Suprapubic skin (tissue), 4 donors: ENCODE results near the gene EXD3. TPM values are rescaled to one million over a fixed set of nuclear protein-coding genes. Genes with fewer than 3 reads are reported as not detected.

Source experiments
- DNase-seq, 2 donors: peaks; one replicate each; pipeline ENCODE4 v3.0.0-alpha.2; 2019; ENCODE audit warnings: low spot score in 2 of 2
- H3K27ac ChIP-seq: fragments of 200-600 bp; sonication (generic); one replicate; pipeline ENCODE4 v1.5.1; 2019
- H3K27me3 ChIP-seq: fragments of 200-600 bp; sonication (generic); one replicate; pipeline ENCODE4 v1.5.1; 2019
- H3K36me3 ChIP-seq: fragments of 200-600 bp; sonication (generic); one replicate; pipeline ENCODE4 v1.5.1; 2019
- H3K4me1 ChIP-seq: fragments of 200-600 bp; sonication (generic); one replicate; pipeline ENCODE4 v1.5.1; 2019
- H3K4me3 ChIP-seq: fragments of 200-600 bp; sonication (generic); one replicate; pipeline ENCODE4 v1.5.1; 2019; ENCODE audit warnings: mild to moderate bottlenecking
- H3K9me3 ChIP-seq: fragments of 200-600 bp; sonication (generic); one replicate; pipeline ENCODE4 v1.5.1; 2019
- CTCF ChIP-seq, 2 donors: fragments of 200-600 bp in 1 of 2; fragments of 450-650 bp in 1 of 2; sonication (generic) in 1 of 2; IDR thresholded peaks; one replicate each; pipeline ENCODE4 v1.5.1; 2016 to 2019; ENCODE audit warnings: antibody characterized with exemption in 2 of 2, mild to moderate bottlenecking in 1 of 2, moderate library complexity in 1 of 2
- EP300 ChIP-seq: sonication (generic); formaldehyde crosslinking; IDR thresholded peaks from one replicate; pipeline ENCODE4 v1.6.1; 2017; ENCODE audit warnings: antibody characterized with exemption
- POLR2A ChIP-seq, 2 donors: fragments of 450-650 bp; IDR thresholded peaks; one replicate each; pipeline ENCODE4 v1.6.1; 2017; ENCODE audit warnings: antibody characterized with exemption in 2 of 2, mild to moderate bottlenecking in 2 of 2, moderate library complexity in 2 of 2
- POLR2AphosphoS5 ChIP-seq, 3 donors: sonication (generic); formaldehyde crosslinking; IDR thresholded peaks; one replicate each; pipeline ENCODE4 v1.6.1; 2017; ENCODE audit warnings: antibody characterized with exemption in 3 of 3
- WGBS: methylation state at CpG from one replicate; pipeline ENCODE4 v1.1.5; 2018; 5-methylcytosine and 5-hydroxymethylcytosine counted together
- total RNA-seq, 4 donors: library from RNA; depleted of rRNA; stranded (reverse); fragments of >200 nt; gene quantifications; one replicate each; pipeline ENCODE4 v1.1.0, GENCODE V29; 2016

The EXD3 gene
- total RNA-seq, 4 donors from 2014 or later: 7.3 to 54.0 (median 16.4) TPM

- H3K36me3 ChIP-seq: no peaks in the 10 kb centered on the region
- 60% methylated on average over 6 of the region's 39 CpGs for WGBS
- H3K27ac ChIP-seq: no peak overlapping the region
Observed at GRCh38 chr9:137281345-137282116, 141.4 kb downstream of the EXD3 start.

GRCh38 chr9:137280474-137281344, 142.3 kb downstream of the EXD3 start:
- 75% methylated on average over 24 of the region's 85 CpGs for WGBS
- Histone ChIP-seq H3K27me3 (peaks cover 44% of the 10 kb centered on the region), H3K9me3 (no peaks in the 10 kb centered on the region), H3K4me1 (peaks cover 43% of the 10 kb centered on the region), H3K36me3 (no peaks in the 10 kb centered on the region), H3K4me3 (peak overlapping the region; percentile 23), H3K27ac (no peak overlapping the region)
- TF ChIP-seq POLR2AphosphoS5 (IDR thresholded peaks at IDR 0.05) (no peak), CTCF (IDR thresholded peaks at IDR 0.05) (peak in 1 of 2 donors; percentile 46)
- DNase-seq: no peak

More at GRCh38 chr9:137281345-137282116, 141.4 kb downstream of the EXD3 start:
- DNase-seq: no peak
- TF ChIP-seq POLR2A (IDR thresholded peaks at IDR 0.05) (no peak), CTCF (IDR thresholded peaks at IDR 0.05) (no peak)
- H3K9me3 ChIP-seq: no peaks in the 10 kb centered on the region
- peaks cover 44% of the 10 kb centered on the region for H3K27me3 ChIP-seq
- peak overlapping the region; percentile 23 for H3K4me3 ChIP-seq
- peaks cover 35% of the 10 kb centered on the region for H3K4me1 ChIP-seq

- WGBS: 91% methylated on average over 27 of the region's 41 CpGs
- H3K36me3 ChIP-seq: no peaks in the 10 kb centered on the region
- TF ChIP-seq EP300 (no peak), POLR2A (IDR thresholded peaks at IDR 0.05) (no peak), POLR2AphosphoS5 (IDR thresholded peaks at IDR 0.05) (no peak), CTCF (IDR thresholded peaks at IDR 0.05) (no peak)
- peak in 1 of 2 donors; percentile 62 for DNase-seq
- no peaks in the 10 kb centered on the region for H3K9me3 ChIP-seq
- H3K27ac ChIP-seq: no peak overlapping the region
- peaks cover 44% of the 10 kb centered on the region for H3K27me3 ChIP-seq
- H3K4me3 ChIP-seq: no peak overlapping the region
- peaks cover 51% of the 10 kb centered on the region for H3K4me1 ChIP-seq
Observed at GRCh38 chr9:137279741-137280473, 143.1 kb downstream of the EXD3 start.

- DNase-seq: peak in 1 of 2 donors; percentile 64
- H3K9me3 ChIP-seq: no peaks in the 10 kb centered on the region
- WGBS: 90% methylated on average over 104 of the region's 139 CpGs
- no peaks in the 10 kb centered on the region for H3K36me3 ChIP-seq
- peaks cover 60% of the 10 kb centered on the region for H3K4me1 ChIP-seq
- TF ChIP-seq CTCF (IDR thresholded peaks at IDR 0.05) (no peak), EP300 (no peak), POLR2AphosphoS5 (IDR thresholded peaks at IDR 0.05) (no peak), POLR2A (IDR thresholded peaks at IDR 0.05) (no peak)
- peak overlapping the region; percentile 47 for H3K4me3 ChIP-seq
- no peak overlapping the region for H3K27ac ChIP-seq
- H3K27me3 ChIP-seq: peaks cover 44% of the 10 kb centered on the region
Observed at GRCh38 chr9:137278721-137279711, 143.9 kb downstream of the EXD3 start.
